OCI-LY1 (cell line): ENCODE data around the gene STK38L.

Source experiments
- H2AFZ ChIP-seq: fragments of 200-600 bp; sonication (generic), shearing (Covaris generic); 2 replicates; pipeline ENCODE4 v1.6.0; 2014; ENCODE audit warnings: antibody characterized with exemption, mild to moderate bottlenecking, low read length
- H3F3A ChIP-seq: fragments of 200-600 bp; sonication (generic), shearing (Covaris generic); 2 replicates; pipeline ENCODE4 v1.6.0; 2014; ENCODE audit warnings: mild to moderate bottlenecking, antibody characterized with exemption, low read length, moderate library complexity; ENCODE audit not compliant: insufficient read depth
- H3K27ac ChIP-seq: fragments of 200-600 bp; sonication (generic); 2 replicates; pipeline ENCODE4 v1.5.1; 2014; ENCODE audit warnings: low read length, mixed run types, mild to moderate bottlenecking, low read depth; ENCODE audit not compliant: poor library complexity, severe bottlenecking
- H3K27me3 ChIP-seq: fragments of 200-600 bp; sonication (generic); 2 replicates; pipeline ENCODE4 v1.6.0; 2014; ENCODE audit warnings: antibody characterized with exemption, mild to moderate bottlenecking, low read length, moderate library complexity; ENCODE audit not compliant: insufficient read depth
- H3K36me3 ChIP-seq: fragments of 200-600 bp; sonication (generic); 2 replicates; pipeline ENCODE4 v1.6.1; 2014; ENCODE audit warnings: mild to moderate bottlenecking, antibody characterized with exemption, low read length, moderate library complexity, mixed read lengths; ENCODE audit not compliant: insufficient read depth
- H3K4me1 ChIP-seq: fragments of 200-600 bp; sonication (generic); 2 replicates; pipeline ENCODE4 v1.5.1; 2014; ENCODE audit warnings: mild to moderate bottlenecking, low read length, moderate library complexity; ENCODE audit not compliant: insufficient read depth, severe bottlenecking
- H3K4me2 ChIP-seq: fragments of 200-600 bp; sonication (generic), shearing (Covaris generic); 2 replicates; pipeline ENCODE4 v1.6.1; 2014; ENCODE audit warnings: low read length
- H3K4me3 ChIP-seq: fragments of 200-600 bp; sonication (generic); 2 replicates; pipeline ENCODE4 v1.5.1; 2014; ENCODE audit warnings: low read length, low read depth, mild to moderate bottlenecking, mixed read lengths; ENCODE audit not compliant: poor library complexity, severe bottlenecking
- H3K79me2 ChIP-seq: fragments of 200-600 bp; shearing (Covaris generic); 2 replicates; pipeline ENCODE4 v1.6.1; 2016; ENCODE audit warnings: mixed run types, low read length, mixed read lengths; ENCODE audit not compliant: insufficient read depth
- H3K9ac ChIP-seq: fragments of 200-600 bp; sonication (generic), shearing (Covaris generic); 2 replicates; pipeline ENCODE4 v1.6.1; 2014; ENCODE audit warnings: mild to moderate bottlenecking, low read length, mixed read lengths
- H3K9me2 ChIP-seq: fragments of 200-600 bp; sonication (generic), shearing (Covaris generic); 2 replicates; pipeline ENCODE4 v1.6.1; 2014; ENCODE audit warnings: low read depth, mild to moderate bottlenecking, low read length, mixed read lengths
- H3K9me3 ChIP-seq: fragments of 200-600 bp; shearing (Covaris generic); 2 replicates; pipeline ENCODE4 v1.6.1; 2014; ENCODE audit warnings: low read length, mixed read lengths
- H4K20me1 ChIP-seq: fragments of 200-600 bp; sonication (generic), shearing (Covaris generic); 2 replicates; pipeline ENCODE4 v1.6.0; 2016; ENCODE audit warnings: mild to moderate bottlenecking, low read length; ENCODE audit not compliant: insufficient read depth
- EZH2 ChIP-seq: fragments of 200-600 bp; sonication (generic), shearing (Covaris generic); IDR thresholded peaks from 2 replicates; pipeline ENCODE4 v1.8.0; 2017; ENCODE audit warnings: borderline replicate concordance, mixed run types, mild to moderate bottlenecking, antibody characterized with exemption, low read length, moderate library complexity, mixed read lengths
- TF ChIP-seq, protein P1 (sequence below): fragments of 200-600 bp; sonication (generic), shearing (Covaris generic); IDR thresholded peaks from 2 replicates; pipeline ENCODE4 v1.5.1; 2017; ENCODE audit warnings: mild to moderate bottlenecking, antibody characterized with exemption, low read length, moderate library complexity, mixed read lengths

Gene STK38L

DNA sequence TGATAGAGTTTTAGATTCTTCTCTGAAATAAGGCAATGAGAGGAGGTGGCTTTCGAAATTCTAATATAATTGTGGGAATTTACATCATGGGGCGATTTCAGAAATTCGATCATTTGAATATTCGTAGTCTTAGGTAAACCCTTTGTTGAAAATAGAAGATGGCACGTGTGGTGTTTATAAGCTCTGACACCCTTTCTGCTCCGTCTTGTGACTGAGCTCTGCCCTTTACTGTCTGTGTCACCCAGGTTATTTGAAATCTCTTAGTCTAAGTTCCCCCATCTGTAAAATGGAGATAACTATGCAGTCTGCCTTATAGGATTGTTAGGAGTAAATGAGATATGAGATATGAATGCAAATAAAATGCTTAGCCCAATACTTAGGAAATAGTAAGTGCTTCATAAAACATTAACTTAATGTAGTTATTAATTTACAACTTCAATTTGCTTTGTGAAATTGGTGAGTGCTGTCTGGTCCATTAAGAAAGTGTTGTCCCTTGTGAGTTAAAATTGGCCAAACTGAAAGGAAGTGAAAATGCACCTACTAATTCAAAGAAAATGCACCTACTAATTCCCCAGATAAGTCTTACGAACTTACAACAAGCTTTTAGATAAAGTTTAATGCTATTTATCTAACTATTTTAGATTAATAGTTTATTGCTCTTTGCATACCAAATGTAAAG is 90.1 kb downstream of the STK38L start:
- TF ChIP-seq EZH2 = no peak
- TF ChIP-seq, protein P1, sequence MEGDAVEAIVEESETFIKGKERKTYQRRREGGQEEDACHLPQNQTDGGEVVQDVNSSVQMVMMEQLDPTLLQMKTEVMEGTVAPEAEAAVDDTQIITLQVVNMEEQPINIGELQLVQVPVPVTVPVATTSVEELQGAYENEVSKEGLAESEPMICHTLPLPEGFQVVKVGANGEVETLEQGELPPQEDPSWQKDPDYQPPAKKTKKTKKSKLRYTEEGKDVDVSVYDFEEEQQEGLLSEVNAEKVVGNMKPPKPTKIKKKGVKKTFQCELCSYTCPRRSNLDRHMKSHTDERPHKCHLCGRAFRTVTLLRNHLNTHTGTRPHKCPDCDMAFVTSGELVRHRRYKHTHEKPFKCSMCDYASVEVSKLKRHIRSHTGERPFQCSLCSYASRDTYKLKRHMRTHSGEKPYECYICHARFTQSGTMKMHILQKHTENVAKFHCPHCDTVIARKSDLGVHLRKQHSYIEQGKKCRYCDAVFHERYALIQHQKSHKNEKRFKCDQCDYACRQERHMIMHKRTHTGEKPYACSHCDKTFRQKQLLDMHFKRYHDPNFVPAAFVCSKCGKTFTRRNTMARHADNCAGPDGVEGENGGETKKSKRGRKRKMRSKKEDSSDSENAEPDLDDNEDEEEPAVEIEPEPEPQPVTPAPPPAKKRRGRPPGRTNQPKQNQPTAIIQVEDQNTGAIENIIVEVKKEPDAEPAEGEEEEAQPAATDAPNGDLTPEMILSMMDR = no peak
- Histone ChIP-seq H3K27me3 (no peaks in the 10 kb centered on the region; the same call in 1 of the 2 replicates), H2AFZ (no peak overlapping the region), H4K20me1 (no peaks in the 10 kb centered on the region), H3K27ac (no peak overlapping the region), H3K9me3 (no peaks in the 10 kb centered on the region), H3K36me3 (no peaks in the 10 kb centered on the region), H3K9me2 (no peaks in the 10 kb centered on the region), H3K4me1 (peaks cover 12% of the 10 kb centered on the region), H3F3A (no peaks in the 10 kb centered on the region), H3K9ac (peak overlapping the region; percentile 54; the same call in 1 of the 2 replicates), H3K4me2 (peak overlapping the region; percentile 82), H3K79me2 (no peaks in the 10 kb centered on the region), H3K4me3 (peak overlapping the region; percentile 69)

- H3K27ac ChIP-seq = no peak overlapping the region
Measured at GRCh38 chr12:27334721-27335082, 90.6 kb downstream of the STK38L start.

GRCh38 chr12:27335364-27336281 is 91.5 kb downstream of the STK38L start:
- no peaks in the 10 kb centered on the region for H3K9me3 ChIP-seq
- H3K9me2 ChIP-seq = no peaks in the 10 kb centered on the region
- no peaks in the 10 kb centered on the region for H4K20me1 ChIP-seq
- no peak overlapping the region for H3K9ac ChIP-seq
- H3K4me2 ChIP-seq = no peak overlapping the region
- H3K27ac ChIP-seq = no peak overlapping the region
- no peak overlapping the region for H3K4me3 ChIP-seq
- H2AFZ ChIP-seq = no peak overlapping the region
- no peaks in the 10 kb centered on the region; the same call in 1 of the 2 replicates for H3K27me3 ChIP-seq
- no peak for TF ChIP-seq EZH2
- TF ChIP-seq, protein P1 = no peak
- no peaks in the 10 kb centered on the region for H3K79me2 ChIP-seq
- no peaks in the 10 kb centered on the region for H3F3A ChIP-seq
- no peaks in the 10 kb centered on the region for H3K36me3 ChIP-seq
- H3K4me1 ChIP-seq = peaks cover 12% of the 10 kb centered on the region

More at GRCh38 chr12:27334721-27335082, 90.6 kb downstream of the STK38L start:
- no peak overlapping the region for H2AFZ ChIP-seq
- no peaks in the 10 kb centered on the region; the same call in 1 of the 2 replicates for H3K27me3 ChIP-seq
- no peak for TF ChIP-seq EZH2
- TF ChIP-seq, protein P1 = no peak
- H3K9me2 ChIP-seq = no peaks in the 10 kb centered on the region
- H3K9me3 ChIP-seq = no peaks in the 10 kb centered on the region
- H3K36me3 ChIP-seq = no peaks in the 10 kb centered on the region
- H3K9ac ChIP-seq = no peak overlapping the region
- H3K4me2 ChIP-seq = no peak overlapping the region
- peaks cover 12% of the 10 kb centered on the region for H3K4me1 ChIP-seq
- no peaks in the 10 kb centered on the region for H4K20me1 ChIP-seq
- H3K4me3 ChIP-seq = no peak overlapping the region
- no peaks in the 10 kb centered on the region for H3K79me2 ChIP-seq
- no peaks in the 10 kb centered on the region for H3F3A ChIP-seq
